GM18526 (cell line): ENCODE measurements around the gene PAK1.

Experiments
- POLR2A ChIP-seq: IDR thresholded peaks from 3 replicates; pipeline ENCODE4 v1.6.1; 2011; ENCODE audit not compliant: insufficient read length; ENCODE audit errors: extremely low read depth

The PAK1 gene

DNA sequence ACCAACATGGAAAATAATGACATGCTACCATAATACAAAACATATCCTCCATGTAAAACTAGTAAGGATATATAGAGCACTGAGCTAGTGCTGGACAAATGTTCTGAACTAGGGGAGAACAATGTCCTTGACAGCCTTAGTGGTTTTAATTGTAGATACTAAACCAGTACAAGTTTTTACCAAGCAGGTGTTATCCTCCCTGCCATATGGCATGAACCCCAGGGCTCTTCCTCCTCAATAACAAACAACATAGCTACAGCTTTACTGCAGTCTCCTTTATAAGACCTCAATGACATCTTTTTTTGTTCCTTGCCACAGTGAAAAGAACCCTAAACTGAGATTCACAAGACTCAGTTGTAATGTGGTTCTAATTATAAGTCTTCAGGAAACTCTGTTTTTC, 102.2 kb downstream of the PAK1 start:
- TF ChIP-seq POLR2A, result no peak

DNA sequence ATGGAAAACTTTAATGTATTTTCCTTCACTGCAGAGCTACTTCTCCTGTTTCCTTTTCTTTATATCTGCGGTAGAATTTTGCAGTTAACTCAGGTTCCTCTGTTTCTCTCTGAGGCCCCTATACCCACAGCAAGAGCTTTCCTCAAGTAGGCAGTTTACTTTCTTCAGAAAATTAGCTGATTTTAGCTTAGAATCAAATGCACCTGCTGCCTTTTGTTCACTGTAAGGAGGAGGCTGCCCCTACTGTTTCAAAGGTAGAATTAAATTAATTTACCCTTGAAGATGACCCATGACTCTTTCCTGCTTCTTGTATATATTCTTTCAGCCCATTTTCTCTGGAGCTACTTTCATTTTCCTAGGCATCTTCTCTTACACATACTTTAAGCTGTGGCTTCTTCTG, 103.7 kb downstream of the PAK1 start:
- TF ChIP-seq POLR2A, result no peak

DNA sequence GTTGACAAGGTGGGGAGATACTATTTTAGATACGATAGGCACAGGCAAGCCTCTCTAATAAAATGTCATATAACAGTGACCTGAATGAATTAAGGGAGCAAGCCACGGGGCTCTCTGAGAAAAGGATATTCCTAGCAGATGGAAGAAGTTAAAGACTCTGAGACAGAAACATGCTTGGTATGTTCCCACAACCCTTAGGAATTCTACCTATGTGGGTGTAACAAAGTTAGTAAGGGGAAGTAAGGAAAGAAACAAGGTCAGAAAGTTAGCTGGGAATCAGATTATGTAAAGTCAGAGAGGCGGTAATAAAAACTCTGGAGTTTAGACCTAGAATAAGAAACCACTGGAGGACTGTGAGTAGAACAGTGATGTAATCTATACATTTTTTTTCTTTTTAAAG, 112.7 kb downstream of the PAK1 start:
- TF ChIP-seq POLR2A, result no peak

DNA sequence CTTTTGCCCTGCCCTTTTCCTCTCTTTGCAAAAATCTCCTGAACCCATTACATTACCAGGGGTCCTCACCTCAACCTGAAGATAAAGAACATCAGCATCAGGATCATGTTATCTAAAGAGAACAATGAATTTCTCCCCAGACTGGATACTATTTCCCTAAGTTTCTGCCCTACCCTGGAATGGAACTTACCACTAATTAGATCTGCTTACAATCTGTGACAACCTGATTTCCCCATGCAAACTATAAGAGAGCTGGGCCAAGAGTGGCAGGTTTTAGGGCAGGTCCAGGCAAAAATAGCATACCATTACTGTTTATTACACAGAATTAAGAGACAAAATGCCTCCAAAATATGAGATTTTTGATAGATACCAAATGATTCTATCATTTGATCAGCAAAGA, 114.4 kb downstream of the PAK1 start:
- no peak for TF ChIP-seq POLR2A

DNA sequence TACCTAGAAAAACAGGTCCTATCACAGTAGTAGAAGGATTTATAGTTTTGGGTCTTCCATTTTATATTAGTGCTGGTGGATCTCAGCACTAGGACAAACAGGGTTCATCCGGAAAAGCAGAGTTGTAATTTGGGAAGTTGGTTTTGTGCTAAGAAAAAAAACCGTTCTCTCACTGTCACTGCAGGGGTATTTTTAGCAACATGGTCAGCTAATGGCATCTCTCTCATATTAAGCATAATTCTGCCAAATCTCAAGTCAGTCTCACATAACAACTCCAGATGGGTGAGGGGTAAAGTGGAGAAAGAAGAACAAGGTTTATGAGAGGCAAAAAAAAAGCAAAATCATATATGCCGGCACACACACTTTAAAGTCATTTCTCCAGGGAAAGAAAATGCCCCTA, 120.8 kb downstream of the PAK1 start:
- TF ChIP-seq POLR2A, result no peak

DNA sequence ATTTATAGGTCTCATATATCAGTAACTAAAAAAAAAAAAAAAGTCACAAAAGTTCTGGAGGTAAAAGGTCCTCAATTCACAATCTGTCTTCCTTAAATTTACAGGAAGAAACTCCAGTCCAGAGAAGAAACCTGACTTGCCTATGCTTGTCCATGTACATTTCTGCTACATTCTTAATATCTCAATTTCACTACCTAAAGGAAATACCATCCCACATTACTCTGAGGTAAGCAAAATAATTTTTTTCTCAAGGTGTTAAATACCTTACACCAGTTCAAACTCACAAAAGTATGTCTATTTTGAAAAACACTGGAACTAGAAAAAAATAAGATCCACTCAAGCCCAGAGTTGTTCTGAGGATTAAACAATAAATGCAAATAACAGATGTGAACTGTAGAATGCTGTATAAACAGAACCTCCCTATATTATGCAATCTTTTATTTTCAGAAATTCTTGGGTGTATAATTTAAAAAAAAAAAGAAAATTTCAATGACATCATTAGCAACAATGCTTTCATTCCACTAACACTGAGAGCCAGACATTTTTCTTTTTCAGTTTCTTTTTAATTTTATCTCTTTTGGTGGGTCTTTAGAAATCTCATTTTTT, 122.5 kb downstream of the PAK1 start:
- no peak for TF ChIP-seq POLR2A

DNA sequence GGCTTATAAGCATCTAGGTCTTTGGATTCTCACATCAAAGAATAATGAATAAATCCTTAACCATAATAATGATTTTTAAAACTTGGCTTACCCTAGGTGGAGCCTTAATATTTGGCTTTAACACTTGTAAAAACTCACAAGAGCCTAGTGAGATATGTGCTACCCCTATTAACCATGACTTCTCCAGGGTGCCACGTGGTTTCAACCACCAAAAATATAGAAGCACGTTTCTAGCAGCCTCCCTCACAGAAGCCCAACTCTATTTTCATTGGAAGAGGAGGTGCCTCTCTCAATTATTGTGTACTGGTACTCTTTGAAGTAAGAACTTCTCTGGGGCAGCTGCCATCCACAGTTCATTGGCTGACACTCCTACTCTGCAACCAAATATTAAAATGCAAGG, 125.9 kb downstream of the PAK1 start:
- TF ChIP-seq POLR2A, result no peak

DNA sequence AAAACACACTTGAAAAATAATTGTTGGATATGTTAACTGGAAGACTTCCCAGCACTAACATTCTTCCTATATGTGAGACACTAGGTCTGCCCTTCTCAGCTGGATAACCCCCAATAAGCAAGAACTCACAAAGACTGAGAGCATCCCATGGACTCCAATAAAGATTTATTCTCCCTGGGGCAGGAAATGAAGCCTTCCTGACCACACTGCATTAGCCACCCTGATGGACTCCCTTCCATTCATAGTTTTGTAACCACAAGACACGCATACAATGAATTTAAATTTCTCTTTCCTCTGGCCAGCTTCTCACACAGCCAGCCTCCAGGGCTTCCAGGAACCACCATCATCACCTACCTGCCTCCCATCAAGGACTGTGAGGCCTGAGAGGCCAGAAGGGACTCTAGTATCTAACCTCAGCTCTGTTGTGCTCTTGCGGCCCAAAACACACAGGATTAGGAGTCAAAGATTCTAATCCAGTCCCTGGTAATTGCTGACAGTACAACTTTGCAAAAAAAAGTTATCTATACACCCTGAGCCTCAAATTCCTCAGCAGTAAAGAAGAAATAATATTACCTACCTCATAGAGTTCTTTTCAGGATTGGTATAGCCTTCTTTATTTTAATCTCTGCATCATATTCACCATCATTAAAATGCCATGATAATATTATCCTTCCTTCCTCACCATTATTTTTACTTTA, 126.8 kb downstream of the PAK1 start:
- no peak for TF ChIP-seq POLR2A

DNA sequence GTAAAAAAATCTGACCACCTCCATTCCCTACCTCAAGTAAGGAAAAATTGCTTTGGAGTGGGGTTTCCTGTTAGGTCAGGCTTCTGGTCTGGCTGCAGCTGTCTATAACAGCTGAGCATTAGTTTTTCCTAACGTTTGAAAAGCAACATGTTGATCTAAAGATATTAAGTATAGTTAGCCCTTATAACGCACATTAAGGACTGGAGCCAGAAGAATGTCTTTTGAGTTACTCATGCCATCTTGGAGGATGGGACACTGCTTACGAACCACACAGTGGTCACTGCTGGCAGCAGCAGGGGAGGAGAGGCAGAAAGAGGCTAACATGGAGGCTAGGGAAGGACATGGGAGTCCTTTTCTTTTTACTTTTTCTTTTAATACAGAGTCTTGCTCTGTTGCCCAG, 128.3 kb downstream of the PAK1 start:
- no peak for TF ChIP-seq POLR2A

DNA sequence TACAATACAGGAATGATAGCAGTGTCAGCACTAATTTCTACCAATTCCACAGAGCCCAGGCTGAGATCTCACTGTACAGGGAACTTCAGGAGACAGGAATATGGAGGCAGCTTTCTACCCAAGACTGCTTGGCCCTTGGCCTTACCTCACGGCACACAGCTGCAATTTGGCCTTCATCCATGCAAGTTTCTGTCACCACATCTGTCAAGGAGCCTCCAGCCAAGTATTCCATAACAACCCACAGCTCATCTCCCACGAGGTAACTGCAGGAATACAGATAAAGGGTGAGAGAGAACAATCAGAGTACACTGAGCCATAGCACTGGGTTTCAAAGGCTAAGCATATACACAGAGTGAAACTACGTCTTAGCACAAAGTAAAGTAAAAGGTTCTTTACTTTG, 133.4 kb downstream of the PAK1 start:
- no peak for TF ChIP-seq POLR2A

DNA sequence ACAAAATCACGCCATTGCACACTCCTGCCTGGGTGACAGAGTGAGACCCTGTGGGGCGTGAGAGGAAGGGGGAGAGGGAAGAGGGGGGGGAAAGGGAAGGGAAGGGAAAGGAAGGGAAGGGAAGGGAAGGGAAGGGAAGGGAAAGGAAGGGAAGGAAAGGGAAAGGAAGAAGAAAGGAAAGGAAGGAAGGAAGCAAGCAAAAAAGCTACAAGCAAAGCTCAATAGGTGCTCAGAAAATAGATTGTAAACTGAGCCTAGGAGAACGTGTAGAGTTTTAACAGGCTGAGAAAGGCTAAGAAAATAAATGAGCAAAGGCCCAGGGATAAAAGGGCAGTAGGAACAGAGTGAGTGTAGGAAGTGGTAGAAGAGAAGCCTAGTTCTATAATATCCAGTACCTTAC, 141.6 kb downstream of the PAK1 start:
- TF ChIP-seq POLR2A, result no peak

DNA sequence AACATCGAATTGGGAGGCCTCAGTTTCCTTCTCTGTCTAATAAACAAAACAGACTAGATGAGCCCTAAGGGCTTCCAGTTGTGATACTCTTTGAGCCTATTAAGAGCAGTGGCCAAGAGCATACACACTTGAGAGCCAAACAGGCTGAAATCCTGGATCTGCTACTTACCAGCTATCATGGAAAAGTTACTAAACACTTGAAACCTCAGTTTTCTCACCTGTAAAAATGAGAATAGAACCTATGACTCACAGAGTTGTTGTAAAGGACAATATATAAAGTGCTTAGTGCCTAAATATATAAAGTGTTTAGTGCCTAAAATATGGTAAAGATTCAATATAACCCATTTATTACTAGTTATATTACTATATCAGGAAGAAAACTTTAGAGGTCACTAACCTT, 148.7 kb downstream of the PAK1 start:
- no peak for TF ChIP-seq POLR2A

DNA sequence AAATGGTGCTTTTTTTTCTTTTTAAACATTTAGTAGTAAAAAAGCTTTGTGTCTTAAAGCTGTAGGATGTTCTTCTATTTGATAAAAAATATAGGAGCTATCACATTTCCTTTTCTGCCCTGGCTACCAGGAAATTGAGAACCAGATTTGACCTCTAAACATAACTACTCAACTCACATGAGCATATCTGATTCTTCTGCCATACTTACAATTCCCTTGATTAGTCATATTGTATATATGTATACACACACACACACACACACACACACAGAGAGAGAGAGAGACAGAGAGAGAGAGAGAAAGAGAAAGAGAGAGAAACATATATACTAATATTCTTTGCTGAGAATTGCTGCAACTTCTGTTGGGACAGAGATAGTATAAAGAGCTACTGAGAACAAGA, 149.4 kb downstream of the PAK1 start:
- TF ChIP-seq POLR2A, result no peak

DNA sequence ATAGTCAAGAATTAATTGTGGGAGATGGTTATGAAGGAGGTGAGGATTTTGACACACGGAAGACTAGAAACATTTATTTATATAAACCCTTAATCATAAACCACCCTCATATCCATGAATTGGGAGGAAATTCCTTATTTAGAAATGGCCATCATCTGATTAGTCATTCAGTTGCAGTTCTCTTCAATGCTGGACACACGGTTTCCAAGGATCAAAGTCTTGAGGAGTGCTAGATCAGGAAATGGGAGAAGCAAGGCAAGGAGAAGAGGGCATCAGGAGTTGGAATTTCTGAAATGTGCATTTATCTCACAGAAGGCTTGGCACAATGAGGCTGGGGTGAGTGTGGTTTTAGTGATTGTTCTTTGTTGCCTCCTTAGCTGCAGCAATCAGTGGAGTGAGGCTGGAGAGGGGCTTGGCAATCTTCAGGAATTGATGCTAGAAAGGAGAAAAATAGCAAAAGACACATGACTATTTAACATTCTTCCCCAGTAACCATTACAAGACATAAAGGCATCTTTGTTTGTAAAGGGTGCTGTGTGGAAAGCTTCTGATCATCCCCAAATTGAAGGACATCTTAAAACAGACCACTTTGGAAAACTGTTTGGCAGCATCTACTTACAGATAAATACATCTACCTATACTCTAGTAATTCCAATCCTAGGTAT, 150.8 kb downstream of the PAK1 start:
- no peak for TF ChIP-seq POLR2A

DNA sequence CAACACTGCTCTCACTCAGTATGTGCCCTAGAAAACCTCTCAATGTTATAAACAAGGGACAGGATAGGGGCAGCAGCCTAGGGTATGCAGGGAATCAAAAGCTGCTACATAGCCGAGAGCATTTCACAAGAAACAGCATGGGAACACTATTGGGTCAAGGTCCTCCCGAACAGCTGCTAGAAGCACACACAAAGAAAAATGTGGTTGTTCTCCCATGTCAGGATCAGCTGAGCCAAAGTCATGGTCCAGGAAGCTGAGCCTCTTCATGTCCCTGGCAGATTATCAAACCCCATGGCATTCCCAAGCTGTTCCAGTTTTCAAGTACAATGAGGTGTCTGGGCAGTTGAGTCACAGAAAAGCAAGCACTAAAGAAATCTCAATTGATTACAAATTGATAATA, 151.4 kb downstream of the PAK1 start:
- TF ChIP-seq POLR2A, result no peak

DNA sequence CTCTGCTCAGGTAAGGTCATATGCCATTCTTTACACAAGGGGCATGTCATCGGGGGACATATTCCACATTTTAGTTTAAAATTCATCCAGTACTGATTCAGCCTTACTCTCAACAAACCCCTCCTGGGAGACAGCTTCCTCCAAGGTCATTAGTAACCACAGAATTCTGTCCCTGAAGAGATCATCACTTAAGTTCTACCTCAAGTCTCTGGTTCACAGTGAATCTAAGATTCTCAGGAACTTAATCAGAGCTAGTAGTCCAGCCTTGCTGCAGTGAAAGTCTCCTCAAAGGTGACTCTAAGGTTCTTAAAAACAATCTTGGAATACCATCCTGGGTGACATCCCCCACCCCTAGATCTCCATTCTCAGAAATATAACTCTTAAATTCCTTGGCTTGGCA, 153.5 kb downstream of the PAK1 start:
- no peak for TF ChIP-seq POLR2A

DNA sequence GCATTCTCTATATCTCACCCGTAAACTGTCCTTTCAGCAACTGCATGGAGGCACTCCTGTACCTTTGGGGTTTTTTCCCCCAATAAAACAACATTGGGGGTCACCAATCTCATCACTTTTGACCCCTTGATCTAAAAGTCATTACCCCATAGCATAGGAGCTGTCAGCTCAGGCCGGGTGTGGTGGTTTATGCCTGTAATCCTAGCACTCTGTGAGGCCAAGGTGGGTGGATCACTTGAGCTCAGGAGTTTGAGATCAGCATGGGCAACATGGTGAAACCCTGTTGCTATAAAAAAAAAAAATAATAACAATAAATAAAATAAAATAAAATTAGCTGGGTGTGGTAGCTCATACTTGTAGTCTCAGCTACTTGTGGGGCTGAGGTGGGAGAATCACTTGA, 155.3 kb downstream of the PAK1 start:
- no peak for TF ChIP-seq POLR2A

DNA sequence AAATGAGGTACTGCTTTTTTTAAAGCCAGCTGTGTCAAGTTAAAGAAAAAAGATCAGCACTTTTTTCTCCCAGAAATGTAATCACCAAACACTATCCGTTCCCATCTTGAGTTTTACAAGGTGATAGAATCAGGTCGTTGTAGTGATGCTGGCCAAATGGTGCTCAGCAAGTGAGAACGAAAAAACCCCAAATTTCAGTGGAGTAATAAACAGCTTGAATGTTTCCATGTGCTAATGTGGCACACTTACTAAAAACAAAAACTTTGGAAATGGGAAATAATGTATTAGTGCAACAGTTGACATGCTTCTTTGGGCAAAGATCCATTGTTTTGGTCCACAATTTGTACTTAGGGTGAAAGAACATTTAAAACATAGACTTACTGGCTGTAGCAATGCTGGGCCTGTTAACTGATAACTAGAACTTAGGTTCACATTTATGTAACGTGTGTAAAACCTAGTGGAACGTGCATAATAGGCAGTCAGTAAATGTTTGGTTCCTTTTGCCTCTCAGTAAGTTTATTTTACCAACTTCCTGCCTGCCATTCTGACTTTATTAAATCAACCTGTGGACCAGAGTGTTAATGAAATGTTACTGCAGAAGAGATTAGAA, 157.1 kb downstream of the PAK1 start:
- TF ChIP-seq POLR2A, result no peak
